M059J (cell line): ENCODE data around the gene TLR3. TPM values are rescaled to one million over a fixed set of nuclear protein-coding genes. Genes with fewer than 3 reads are reported as not detected.

Experiments
- DNase-seq: peaks from one replicate; pipeline ENCODE4 v3.0.0-alpha.2; 2012; ENCODE audit warnings: low read depth
- total RNA-seq: library from RNA; depleted of rRNA; stranded (reverse); fragments of >200 nt; shearing (Covaris generic); gene quantifications from 2 replicates; pipeline ENCODE4 v1.2.3, GENCODE V29; 2014; rRNA removed

TLR3 gene
- total RNA-seq, 1 experiment from 2014 or later: 7.2 TPM

GRCh38 chr4:186104890-186105646 lies 36.1 kb downstream of the TLR3 start:
- no peak for DNase-seq

GRCh38 chr4:186105647-186106321 lies 36.8 kb downstream of the TLR3 start:
- DNase-seq: no peak

- DNase-seq: no peak
Measured at GRCh38 chr4:186107947-186108346, 39.0 kb downstream of the TLR3 start.

DNA sequence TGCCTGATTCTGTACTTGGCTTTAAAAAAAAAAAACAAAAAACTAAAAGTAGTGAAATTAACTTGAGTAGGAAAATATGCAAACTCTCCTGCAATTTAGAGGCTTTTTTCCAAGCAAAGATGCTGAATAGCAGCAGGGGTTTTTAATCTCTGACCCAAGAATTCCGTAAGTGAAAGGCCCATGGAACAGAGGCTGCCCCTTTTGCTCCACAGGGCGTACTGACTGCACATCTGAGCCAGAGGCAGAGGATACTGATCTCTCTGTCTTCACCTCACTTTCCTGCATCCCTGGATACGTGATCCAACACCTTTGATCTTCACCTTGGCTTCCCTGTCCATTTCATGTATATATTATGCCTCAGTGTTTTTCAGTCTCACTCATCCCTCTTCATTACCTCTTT lies 39.4 kb downstream of the TLR3 start:
- DNase-seq: no peak

GRCh38 chr4:186109245-186109644 lies 40.3 kb downstream of the TLR3 start:
- no peak for DNase-seq

GRCh38 chr4:186116697-186117096 lies 47.7 kb downstream of the TLR3 start:
- DNase-seq: no peak

GRCh38 chr4:186118582-186118981 lies 49.6 kb downstream of the TLR3 start:
- DNase-seq: no peak

GRCh38 chr4:186121057-186121456 lies 52.1 kb downstream of the TLR3 start:
- DNase-seq: no peak

GRCh38 chr4:186128842-186129241 lies 59.9 kb downstream of the TLR3 start:
- DNase-seq: no peak

GRCh38 chr4:186131935-186132334 lies 63.0 kb downstream of the TLR3 start:
- no peak for DNase-seq

DNA sequence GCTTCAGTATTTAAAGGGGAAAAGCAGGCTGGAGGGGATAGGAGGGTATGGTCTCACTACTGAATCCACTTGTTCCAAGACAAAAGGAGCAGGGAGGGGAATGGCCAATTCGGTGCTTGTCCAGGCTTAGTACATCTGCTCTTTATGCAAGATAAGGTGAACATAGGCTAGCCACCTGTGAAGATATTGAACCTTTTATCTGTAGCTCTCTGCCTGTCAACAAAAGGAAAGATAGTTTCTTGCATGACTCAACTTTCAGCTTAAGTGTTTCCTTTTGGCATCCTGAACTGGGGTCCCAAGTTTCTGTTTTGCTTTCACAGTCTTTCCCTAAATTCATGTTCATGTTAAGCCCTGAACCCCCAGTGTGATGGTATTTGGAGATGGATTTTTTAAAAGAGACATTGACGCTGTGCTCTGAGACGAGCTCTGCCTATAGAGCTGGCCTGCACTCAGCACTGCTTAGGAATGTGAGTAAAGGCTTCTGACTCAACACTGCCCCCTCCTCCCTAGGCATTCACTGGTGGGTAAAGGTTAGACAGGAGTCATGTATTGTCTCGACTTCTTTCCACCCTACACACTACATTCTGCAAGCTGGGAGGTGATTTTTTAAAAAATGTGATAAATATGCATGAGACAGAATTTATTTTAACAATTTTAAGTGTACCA lies 63.8 kb downstream of the TLR3 start:
- DNase-seq: peak; percentile 32

- DNase-seq: no peak
Measured at GRCh38 chr4:186134257-186134656, 65.3 kb downstream of the TLR3 start.

GRCh38 chr4:186134861-186135260 lies 65.9 kb downstream of the TLR3 start:
- DNase-seq: no peak

DNA sequence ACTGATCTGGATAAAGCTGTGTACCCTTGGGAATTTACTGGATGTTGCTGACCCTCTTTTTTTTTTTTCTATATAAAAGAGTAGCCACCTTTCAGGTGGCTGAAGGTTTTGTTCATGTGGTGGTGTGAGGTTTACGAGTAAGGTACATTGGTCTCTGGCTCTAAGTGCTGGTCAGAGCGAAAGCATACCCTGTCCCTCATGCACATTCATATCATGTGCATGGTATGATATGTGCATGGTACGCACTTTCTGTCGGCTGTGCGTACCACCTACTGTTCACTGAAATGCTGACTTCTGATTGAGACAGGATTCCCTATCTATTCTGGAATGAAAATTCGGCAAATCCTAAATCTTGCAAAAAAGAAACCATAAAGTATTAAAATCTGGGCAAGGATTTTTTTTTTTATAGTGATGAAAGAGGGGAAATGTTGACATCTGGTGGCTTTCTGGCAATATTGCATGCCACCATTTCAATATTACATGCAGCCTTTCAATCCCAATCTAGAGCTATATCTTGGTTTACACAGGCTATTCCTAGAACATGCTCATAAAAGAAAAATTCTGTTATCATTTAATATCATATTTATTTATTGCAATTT lies 68.3 kb downstream of the TLR3 start:
- DNase-seq: peak; percentile 6

Other genes starting within 250 kb of the TLR3 start
- gene FAM149A, start 35.5 kb downstream of the TLR3 start, total RNA-seq: not detected in 2 replicates
- 0.34 and 1.5 TPM in 2 replicates for gene CYP4V2, start 122.4 kb downstream of the TLR3 start, total RNA-seq
- not detected in 2 replicates for gene KLKB1, start 158.4 kb downstream of the TLR3 start, total RNA-seq
- gene F11, start 197.0 kb downstream of the TLR3 start, total RNA-seq: not detected in 2 replicates